ENCODE results near the gene APLNR.

DNA sequence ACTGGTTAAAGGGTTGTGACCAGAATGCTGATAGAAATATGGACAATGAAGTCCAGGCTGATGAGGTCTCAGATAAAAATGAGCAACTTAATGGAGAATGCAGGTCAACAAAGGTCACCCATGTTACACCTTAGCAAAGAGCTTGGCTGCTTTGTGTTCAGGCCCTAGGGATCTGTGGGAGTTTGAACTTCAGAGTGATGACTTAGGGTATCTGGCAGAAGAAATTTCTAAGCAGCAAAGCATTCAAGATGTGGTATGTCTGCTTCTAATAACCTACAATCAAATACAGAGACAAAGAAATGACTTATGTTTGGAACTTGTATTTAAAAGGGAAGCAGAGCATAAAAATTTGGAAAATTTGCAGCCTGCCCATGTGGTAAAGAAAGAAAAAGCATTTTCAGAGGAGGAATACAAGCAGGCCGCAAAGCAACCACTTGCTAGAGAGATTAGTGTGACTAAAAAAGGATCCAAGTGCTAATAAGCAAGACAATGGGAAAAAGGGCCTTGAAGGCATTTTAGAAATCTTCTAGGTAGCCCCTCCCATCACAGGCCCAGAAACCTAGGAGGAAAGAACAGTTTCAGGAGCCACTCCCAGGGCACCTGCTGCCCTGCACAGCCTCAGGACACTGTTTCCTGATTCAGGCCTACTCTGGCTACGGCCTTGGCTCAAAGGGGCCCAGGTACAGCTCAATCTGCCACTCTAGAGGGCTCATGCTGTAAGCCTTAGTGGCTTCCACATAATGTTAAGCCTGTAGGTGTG is 46.4 kb upstream of the APLNR start:
- TF ChIP-seq, protein P1, sequence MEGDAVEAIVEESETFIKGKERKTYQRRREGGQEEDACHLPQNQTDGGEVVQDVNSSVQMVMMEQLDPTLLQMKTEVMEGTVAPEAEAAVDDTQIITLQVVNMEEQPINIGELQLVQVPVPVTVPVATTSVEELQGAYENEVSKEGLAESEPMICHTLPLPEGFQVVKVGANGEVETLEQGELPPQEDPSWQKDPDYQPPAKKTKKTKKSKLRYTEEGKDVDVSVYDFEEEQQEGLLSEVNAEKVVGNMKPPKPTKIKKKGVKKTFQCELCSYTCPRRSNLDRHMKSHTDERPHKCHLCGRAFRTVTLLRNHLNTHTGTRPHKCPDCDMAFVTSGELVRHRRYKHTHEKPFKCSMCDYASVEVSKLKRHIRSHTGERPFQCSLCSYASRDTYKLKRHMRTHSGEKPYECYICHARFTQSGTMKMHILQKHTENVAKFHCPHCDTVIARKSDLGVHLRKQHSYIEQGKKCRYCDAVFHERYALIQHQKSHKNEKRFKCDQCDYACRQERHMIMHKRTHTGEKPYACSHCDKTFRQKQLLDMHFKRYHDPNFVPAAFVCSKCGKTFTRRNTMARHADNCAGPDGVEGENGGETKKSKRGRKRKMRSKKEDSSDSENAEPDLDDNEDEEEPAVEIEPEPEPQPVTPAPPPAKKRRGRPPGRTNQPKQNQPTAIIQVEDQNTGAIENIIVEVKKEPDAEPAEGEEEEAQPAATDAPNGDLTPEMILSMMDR (conservative IDR thresholded peaks at IDR 0.05; ENCODE audit: low read length), result no peak
- TF ChIP-seq EZH2phosphoT487 (IDR thresholded peaks at IDR 0.05; ENCODE audit: borderline replicate concordance, low read depth, low read length), result no peak
